ENCODE data around the gene ZNF45. TPM values are rescaled to one million over a fixed set of nuclear protein-coding genes. Genes with fewer than 3 reads are reported as not detected.

Gene ZNF45
- total RNA-seq, 3 donors from 2014 or later: 9.8 to 15.9 (median 13.4) TPM

DNA sequence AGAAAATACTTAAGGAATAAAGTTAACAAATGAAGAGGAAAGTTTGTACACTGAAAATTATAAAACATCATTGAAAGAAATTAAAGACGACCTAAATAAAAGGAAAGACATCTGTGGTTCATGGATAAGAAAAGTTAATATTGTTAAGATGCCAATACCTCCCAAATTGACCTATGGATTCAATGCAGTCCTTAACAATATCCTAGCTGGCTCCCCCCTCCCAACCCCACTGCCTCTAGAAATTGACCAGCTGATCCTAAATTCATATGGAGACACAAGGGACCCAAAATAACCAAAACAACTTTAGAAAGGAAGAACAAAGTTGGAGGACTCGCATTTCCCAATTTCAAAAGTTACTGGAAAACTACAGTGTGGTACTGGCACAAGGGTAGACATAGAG is 28.3 kb downstream of the ZNF45 start:
- Histone ChIP-seq H3K4me1 (ENCODE audit: low read depth) (no peaks in the 10 kb centered on the region), H3K4me3 (no peak overlapping the region), H3K9me3 (peaks cover 84% of the 10 kb centered on the region), H3K36me3 (ENCODE audit: low read depth) (no peaks in the 10 kb centered on the region)
- intact Hi-C loops (cut with DNase I, micrococcal nuclease): no loop called here
- TF ChIP-seq, protein P1, sequence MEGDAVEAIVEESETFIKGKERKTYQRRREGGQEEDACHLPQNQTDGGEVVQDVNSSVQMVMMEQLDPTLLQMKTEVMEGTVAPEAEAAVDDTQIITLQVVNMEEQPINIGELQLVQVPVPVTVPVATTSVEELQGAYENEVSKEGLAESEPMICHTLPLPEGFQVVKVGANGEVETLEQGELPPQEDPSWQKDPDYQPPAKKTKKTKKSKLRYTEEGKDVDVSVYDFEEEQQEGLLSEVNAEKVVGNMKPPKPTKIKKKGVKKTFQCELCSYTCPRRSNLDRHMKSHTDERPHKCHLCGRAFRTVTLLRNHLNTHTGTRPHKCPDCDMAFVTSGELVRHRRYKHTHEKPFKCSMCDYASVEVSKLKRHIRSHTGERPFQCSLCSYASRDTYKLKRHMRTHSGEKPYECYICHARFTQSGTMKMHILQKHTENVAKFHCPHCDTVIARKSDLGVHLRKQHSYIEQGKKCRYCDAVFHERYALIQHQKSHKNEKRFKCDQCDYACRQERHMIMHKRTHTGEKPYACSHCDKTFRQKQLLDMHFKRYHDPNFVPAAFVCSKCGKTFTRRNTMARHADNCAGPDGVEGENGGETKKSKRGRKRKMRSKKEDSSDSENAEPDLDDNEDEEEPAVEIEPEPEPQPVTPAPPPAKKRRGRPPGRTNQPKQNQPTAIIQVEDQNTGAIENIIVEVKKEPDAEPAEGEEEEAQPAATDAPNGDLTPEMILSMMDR (IDR thresholded peaks at IDR 0.05): no peak
- DNase-seq (no peak), ATAC-seq (no peak)

DNA sequence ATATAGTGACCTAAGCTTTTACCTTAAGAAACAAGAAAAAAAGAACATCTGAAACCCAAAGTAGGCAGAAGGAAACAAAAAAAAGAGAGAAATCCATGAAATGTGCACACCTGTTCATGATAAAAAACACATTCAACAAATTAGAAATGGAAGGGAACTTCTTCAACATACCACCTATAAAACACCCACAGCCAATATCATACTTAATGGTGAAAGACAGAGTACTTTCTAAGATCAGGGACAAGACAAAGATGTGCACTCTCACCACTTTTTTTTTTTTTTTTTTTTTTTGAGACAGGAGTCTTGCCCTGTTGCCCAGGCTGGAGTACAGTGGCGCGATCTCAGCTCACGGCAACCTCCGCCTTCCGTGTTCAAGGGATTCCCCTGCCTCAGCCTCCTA is 29.2 kb downstream of the ZNF45 start:
- intact Hi-C loops (cut with DNase I, micrococcal nuclease): no loop called here
- Histone ChIP-seq H3K4me3 (no peak overlapping the region), H3K9me3 (peaks cover 76% of the 10 kb centered on the region), H3K4me1 (ENCODE audit: low read depth) (no peaks in the 10 kb centered on the region), H3K36me3 (ENCODE audit: low read depth) (no peaks in the 10 kb centered on the region)
- no peak for ATAC-seq
- DNase-seq: no peak
- TF ChIP-seq, protein P1 (IDR thresholded peaks at IDR 0.05): no peak

DNA sequence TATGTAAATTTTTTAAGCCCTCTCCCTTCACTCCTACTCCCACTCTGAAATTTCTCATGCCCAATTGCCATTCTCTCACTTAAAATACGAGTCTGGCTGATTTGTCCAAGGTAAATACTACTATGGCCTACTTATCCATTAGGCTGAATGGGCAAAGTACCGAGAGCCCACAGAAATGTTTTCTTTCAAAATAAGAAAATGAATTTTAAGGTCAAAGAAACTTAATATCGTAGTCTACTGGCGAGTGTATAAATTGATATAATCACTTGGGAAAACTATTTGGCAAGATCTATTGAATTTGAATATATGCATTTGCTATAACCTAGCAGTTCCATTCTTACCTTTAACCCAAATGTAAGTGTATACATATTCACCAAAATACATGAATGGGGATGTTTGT is 32.7 kb downstream of the ZNF45 start:
- TF ChIP-seq, protein P1 (IDR thresholded peaks at IDR 0.05): no peak
- ATAC-seq (no peak), DNase-seq (no peak)
- H3K9me3 ChIP-seq: peaks cover 62% of the 10 kb centered on the region
- no peaks in the 10 kb centered on the region for H3K36me3 ChIP-seq (ENCODE audit: low read depth)
- no peaks in the 10 kb centered on the region for H3K4me1 ChIP-seq (ENCODE audit: low read depth)
- H3K4me3 ChIP-seq: no peak overlapping the region
- intact Hi-C loops (cut with DNase I, micrococcal nuclease): no loop called here

DNA sequence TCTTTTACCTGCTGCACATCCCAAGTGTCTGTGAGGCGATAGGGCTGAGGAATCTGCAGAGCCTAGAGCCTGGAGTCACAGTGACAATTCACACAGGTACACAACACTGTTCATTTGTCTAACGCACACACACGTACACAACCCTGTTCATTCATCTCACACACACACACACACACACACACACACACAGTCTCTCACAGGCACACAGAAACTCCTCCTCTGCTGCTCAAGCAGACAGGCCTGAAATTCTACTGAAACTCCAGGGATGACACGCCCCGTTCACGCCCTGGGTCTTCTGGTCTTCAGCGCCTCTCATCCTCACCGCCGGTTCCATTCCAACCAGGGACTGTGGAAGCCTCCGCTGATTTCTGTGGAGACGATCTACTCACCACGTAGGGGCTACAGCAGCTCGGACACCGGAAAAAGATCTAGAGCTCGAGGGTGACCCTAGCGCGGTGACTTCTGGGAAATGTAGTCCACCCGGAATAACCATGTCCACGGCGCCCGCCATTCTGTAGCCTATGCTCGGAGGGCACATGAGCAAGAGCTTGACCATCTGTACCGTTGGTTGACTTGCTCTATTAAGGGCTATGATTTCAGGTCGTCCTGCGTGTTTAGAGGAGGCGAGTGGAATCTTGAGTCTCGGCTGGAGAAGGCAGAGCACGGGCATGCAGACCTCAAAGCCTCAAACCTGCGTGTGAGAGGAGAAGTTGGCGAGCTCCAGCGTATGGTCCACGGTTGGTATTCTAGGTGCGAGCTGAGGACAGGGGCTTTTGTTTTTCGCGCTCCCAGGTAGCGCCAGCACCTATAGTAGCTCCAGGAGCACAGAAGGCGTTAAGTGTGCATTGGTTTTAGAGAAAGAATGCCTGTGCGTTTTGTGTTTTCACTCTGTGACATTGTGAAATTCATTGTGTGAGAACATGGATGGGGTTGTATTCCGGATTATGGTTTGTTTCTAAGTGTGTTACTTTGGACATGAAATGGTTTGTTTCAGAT is 33.4 kb downstream of the ZNF45 start:
- Histone ChIP-seq H3K36me3 (ENCODE audit: low read depth) (no peaks in the 10 kb centered on the region), H3K9me3 (peaks cover 62% of the 10 kb centered on the region), H3K4me3 (no peak overlapping the region), H3K4me1 (ENCODE audit: low read depth) (no peaks in the 10 kb centered on the region)
- DNase-seq (peak; percentile 64 to 92 (median 77)), ATAC-seq (peak; percentile 98)
- intact Hi-C loops (cut with DNase I, micrococcal nuclease): no loop called here
- TF ChIP-seq, protein P1 (IDR thresholded peaks at IDR 0.05): no peak

DNA sequence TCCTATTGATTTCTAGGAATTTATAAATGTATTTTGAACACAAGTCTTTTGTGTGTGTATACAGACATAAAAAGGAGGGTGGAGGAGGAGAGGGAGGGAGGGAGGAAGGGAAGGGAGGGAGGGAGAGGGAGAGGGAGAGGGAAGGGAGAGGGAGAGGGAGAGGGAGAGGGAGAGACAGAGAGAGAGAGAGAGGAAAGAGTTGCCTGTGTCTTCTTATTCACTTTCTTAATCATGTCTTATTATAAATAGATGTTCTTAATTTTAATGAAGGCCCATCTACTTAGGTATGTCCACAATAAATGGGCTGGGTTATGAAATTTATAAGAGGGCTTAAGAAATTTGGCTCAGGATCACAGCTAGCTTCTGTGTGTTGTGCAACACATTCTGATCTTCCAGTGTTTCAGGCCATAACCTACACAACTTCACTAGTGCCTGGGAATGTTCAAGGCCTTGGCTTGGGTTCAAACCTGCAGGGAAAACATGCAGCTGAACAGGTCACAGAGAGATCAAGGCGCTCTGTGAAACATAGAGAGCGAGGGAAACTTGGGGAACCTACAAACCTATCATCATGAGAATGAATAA is 39.3 kb downstream of the ZNF45 start:
- no peak for DNase-seq
- TF ChIP-seq, protein P1 (IDR thresholded peaks at IDR 0.05): no peak
- no peaks in the 10 kb centered on the region for H3K36me3 ChIP-seq (ENCODE audit: low read depth)
- no peak for ATAC-seq
- H3K4me3 ChIP-seq: no peak overlapping the region
- intact Hi-C loops (cut with DNase I, micrococcal nuclease): no loop called here
- H3K9me3 ChIP-seq: peaks cover 62% of the 10 kb centered on the region
- no peaks in the 10 kb centered on the region for H3K4me1 ChIP-seq (ENCODE audit: low read depth)
